WERI-Rb-1 (cell line): ENCODE measurements around the gene TRUB1.
"Not testable (repeated sequence)": the region's sequence is repeated elsewhere in the genome, so short reads cannot be mapped to it uniquely, and the experiment has no call there.

Source experiments
- DNase-seq: peaks from one replicate; pipeline ENCODE4 v3.0.0-alpha.2; 2020
- H3K27ac ChIP-seq: fragments of 250-450 bp; sonication (Bioruptor Pico); 2 replicates; pipeline ENCODE4 v1.5.1; 2020; ENCODE audit warnings: mild to moderate bottlenecking, moderate library complexity
- H3K27me3 ChIP-seq: fragments of 250-450 bp; sonication (Bioruptor Pico); 2 replicates; pipeline ENCODE4 v1.5.1; 2021; ENCODE audit warnings: mild to moderate bottlenecking, low read depth, moderate library complexity; ENCODE audit not compliant: insufficient read depth, severe bottlenecking
- H3K36me3 ChIP-seq: fragments of 250-450 bp; sonication (Bioruptor Pico); 2 replicates; pipeline ENCODE4 v1.5.1; 2020; ENCODE audit warnings: mild to moderate bottlenecking, moderate library complexity
- H3K4me3 ChIP-seq: 2 replicates; pipeline ENCODE4 v1.5.1; 2011; ENCODE audit warnings: low read depth, mild to moderate bottlenecking, control low read depth, low read length
- H3K9me3 ChIP-seq: fragments of 250-450 bp; sonication (Bioruptor Pico); 2 replicates; pipeline ENCODE4 v1.5.1; 2021; ENCODE audit warnings: mild to moderate bottlenecking, moderate library complexity; ENCODE audit not compliant: severe bottlenecking
- CTCF ChIP-seq: IDR thresholded peaks from 2 replicates; pipeline ENCODE4 v1.5.1; 2011; ENCODE audit warnings: low read depth, mild to moderate bottlenecking, control low read depth, inconsistent platforms, low read length

The TRUB1 gene

GRCh38 chr10:114937962-114938855 lies at the start of gene TRUB1:
Gene TRUB1, plus strand, starts transcription at chr10:114938195. Its CDS starts 59 bp downstream, at chr10:114938254.
- Histone ChIP-seq H3K4me3 (peak within 1 kb of the TSS; percentile 94), H3K36me3 (peaks cover 8% of the 10 kb centered on the region), H3K27me3 (no peaks in the 10 kb centered on the region), H3K9me3 (no peaks in the 10 kb centered on the region), H3K27ac (peak within 1 kb of the TSS; percentile 85)
- peak; percentile 92 for DNase-seq
- no peak for TF ChIP-seq CTCF

GRCh38 chr10:114893251-114893650 lies 44.7 kb upstream of the TRUB1 start:
- no peak for TF ChIP-seq CTCF
- H3K4me3 ChIP-seq: no peak overlapping the region
- H3K9me3 ChIP-seq: no peaks in the 10 kb centered on the region
- no peak for DNase-seq
- no peaks in the 10 kb centered on the region for H3K27me3 ChIP-seq
- H3K36me3 ChIP-seq: no peaks in the 10 kb centered on the region
- H3K27ac ChIP-seq: no peak overlapping the region

GRCh38 chr10:114894911-114895310 lies 43.1 kb upstream of the TRUB1 start:
- DNase-seq: no peak
- no peak overlapping the region for H3K27ac ChIP-seq
- no peaks in the 10 kb centered on the region for H3K9me3 ChIP-seq
- H3K4me3 ChIP-seq: no peak overlapping the region
- TF ChIP-seq CTCF: no peak
- H3K36me3 ChIP-seq: no peaks in the 10 kb centered on the region
- no peaks in the 10 kb centered on the region for H3K27me3 ChIP-seq

- H3K36me3 ChIP-seq, H3K4me3 ChIP-seq, H3K27ac ChIP-seq, H3K9me3 ChIP-seq, H3K27me3 ChIP-seq, DNase-seq: not testable (repeated sequence)
These were observed 41.0 kb upstream of the TRUB1 start for GRCh38 chr10:114897011-114897410.

GRCh38 chr10:114897593-114897992 lies 40.4 kb upstream of the TRUB1 start:
- Histone ChIP-seq H3K4me3 (no peak overlapping the region), H3K27me3 (no peaks in the 10 kb centered on the region), H3K27ac (no peak overlapping the region), H3K36me3 (no peaks in the 10 kb centered on the region), H3K9me3 (no peaks in the 10 kb centered on the region)
- no peak for DNase-seq
- no peak for TF ChIP-seq CTCF

GRCh38 chr10:114899982-114900381 lies 38.0 kb upstream of the TRUB1 start:
- Histone ChIP-seq H3K27ac (no peak overlapping the region), H3K36me3 (no peaks in the 10 kb centered on the region), H3K27me3 (no peaks in the 10 kb centered on the region), H3K9me3 (no peaks in the 10 kb centered on the region), H3K4me3 (no peak overlapping the region)
- DNase-seq: no peak
- no peak for TF ChIP-seq CTCF
